K562 (cell line): Measurements from ENCODE around the gene PRKCB. TPM values are rescaled to one million over a fixed set of nuclear protein-coding genes. Genes with fewer than 3 reads are reported as not detected.

ENCODE experiments used
- ARNT ChIP-seq, 2 experiments: fragments of 450-650 bp; IDR thresholded peaks; 2 replicates each; pipeline ENCODE4 v1.6.1; 2016; ENCODE audit warnings: mild to moderate bottlenecking in 1 of 2
- CHD2 ChIP-seq: IDR thresholded peaks from 2 replicates; pipeline ENCODE4 v1.6.1; 2011; ENCODE audit warnings: low read depth, low read length
- EWSR1 ChIP-seq: fragments of 450-650 bp; IDR thresholded peaks from 2 replicates; pipeline ENCODE4 v1.6.1; 2018; ENCODE audit warnings: borderline replicate concordance, mild to moderate bottlenecking, low read depth, moderate library complexity; ENCODE audit not compliant: partially characterized antibody
- FOSL1 ChIP-seq: fragments of 200-800 bp; sonication (Bioruptor generic); conservative IDR thresholded peaks from 2 replicates; pipeline ENCODE4 v1.6.1; 2016; ENCODE audit warnings: missing genetic modification characterization, missing compliant biosample characterization
- FOXP1 ChIP-seq: sonication (generic); formaldehyde crosslinking; IDR thresholded peaks from 2 replicates; pipeline ENCODE4 v1.8.0; 2022; ENCODE audit warnings: mild to moderate bottlenecking, missing genetic modification reagents
- GABPB1 ChIP-seq: sonication (generic); formaldehyde crosslinking; IDR thresholded peaks from 2 replicates; pipeline ENCODE4 v1.8.0; 2022; ENCODE audit warnings: mild to moderate bottlenecking, missing genetic modification reagents
- GABPB2 ChIP-seq: fragments of 250-450 bp; sonication (Bioruptor Pico); conservative IDR thresholded peaks from 2 replicates; pipeline ENCODE4 v1.5.1; 2021; ENCODE audit warnings: mild to moderate bottlenecking
- HDGF ChIP-seq: fragments of 450-650 bp; IDR thresholded peaks from 2 replicates; pipeline ENCODE4 v1.6.1; 2016
- KAT8 ChIP-seq: fragments of 450-650 bp; IDR thresholded peaks from 2 replicates; pipeline ENCODE4 v1.6.1; 2016; ENCODE audit warnings: low read depth, mild to moderate bottlenecking
- PHB ChIP-seq: fragments of 250-450 bp; sonication (Bioruptor Pico); IDR thresholded peaks from 2 replicates; pipeline ENCODE4 v1.5.0; 2021
- POLR2A ChIP-seq: fragments of 450-650 bp; conservative IDR thresholded peaks from 2 replicates; pipeline ENCODE4 v1.6.1; 2016
- RBM22 ChIP-seq: fragments of 200-400 bp; formaldehyde crosslinking; IDR thresholded peaks from 2 replicates; pipeline ENCODE4 v1.6.1; 2018; ENCODE audit warnings: low read length, low read depth; ENCODE audit not compliant: poor library complexity, severe bottlenecking
- RBM25 ChIP-seq: fragments of 200-400 bp; formaldehyde crosslinking; IDR thresholded peaks from 2 replicates; pipeline ENCODE4 v1.6.1; 2018; ENCODE audit warnings: low read length, low read depth, moderate library complexity; ENCODE audit not compliant: severe bottlenecking
- TAF15 ChIP-seq: fragments of 200-400 bp; formaldehyde crosslinking; IDR thresholded peaks from 2 replicates; pipeline ENCODE4 v1.6.1; 2017; ENCODE audit warnings: mild to moderate bottlenecking, low read depth, low read length, moderate library complexity
- TOE1 ChIP-seq, 2 experiments: fragments of 450-650 bp in 1 of 2; sonication (generic) in 1 of 2; formaldehyde crosslinking in 1 of 2; IDR thresholded peaks; 2 replicates each; pipeline versions ENCODE4 v1.7.1 to v1.8.0; 2016 to 2022; ENCODE audit warnings: borderline replicate concordance in 2 of 2, mild to moderate bottlenecking in 2 of 2, antibody characterized with exemption in 1 of 2, inconsistent platforms in 1 of 2, low read depth in 1 of 2, missing genetic modification reagents in 1 of 2, moderate library complexity in 1 of 2
- ZBED1 ChIP-seq: IDR thresholded peaks from 2 replicates; pipeline ENCODE4 v1.6.1; 2014
- ZKSCAN8 ChIP-seq: fragments of 200-800 bp; sonication (Bioruptor generic); IDR thresholded peaks from 2 replicates; pipeline ENCODE4 v1.6.1; 2016; ENCODE audit warnings: missing genetic modification characterization, missing compliant biosample characterization
- ZNF316 ChIP-seq: fragments of 450-650 bp; IDR thresholded peaks from 2 replicates; pipeline ENCODE4 v1.6.1; 2016
- ZNF551 ChIP-seq: fragments of 250-450 bp; sonication (Bioruptor Pico); IDR thresholded peaks from 2 replicates; pipeline ENCODE4 v1.5.0; 2021; ENCODE audit warnings: mild to moderate bottlenecking, moderate library complexity
- ZNF75A ChIP-seq: fragments of 450-650 bp; formaldehyde crosslinking; IDR thresholded peaks from 2 replicates; pipeline ENCODE4 v1.4.0; 2020; ENCODE audit warnings: mild to moderate bottlenecking
- polyA plus RNA-seq, 8 experiments: library from polyadenylated mRNA; depleted of rRNA in 4 of 8; stranded (reverse) in 5 of 8; unstranded in 3 of 8; fragments of >200 nt; fragmentation: Nextera tagmentation in 2 of 8; fragmentation: Illumina TruSeq in 1 of 8; extraction: Ambion mirVana in 2 of 8; extraction: Trizol in 1 of 8; gene quantifications; 2 replicates each; pipeline versions ENCODE4 v1.2.1 to v1.2.3, GENCODE V29; 2011 to 2014; ENCODE audit warnings: inconsistent platforms in 1 of 8, missing spikeins in 1 of 8
- total RNA-seq, 7 experiments: library from RNA; depleted of rRNA in 6 of 7; stranded (reverse); fragments of >200 nt in 6 of 7; fragmentation: Illumina TruSeq in 2 of 7; extraction: Trizol in 2 of 7; gene quantifications; 2 replicates each; pipeline versions ENCODE4 v1.2.1 to v1.2.3, GENCODE V29; 2011 to 2021; ENCODE audit warnings: low replicate concordance in 1 of 7
- TF ChIP-seq, protein P1 (sequence below): fragments of 450-650 bp; conservative IDR thresholded peaks from 2 replicates; pipeline ENCODE4 v1.6.1; 2016; ENCODE audit warnings: missing genetic modification characterization, low read depth, mild to moderate bottlenecking, missing compliant biosample characterization, moderate library complexity
- TF ChIP-seq, protein P2 (sequence below): fragments of 450-650 bp; IDR thresholded peaks from 2 replicates; pipeline ENCODE4 v1.6.1; 2017; ENCODE audit warnings: antibody characterized with exemption, mild to moderate bottlenecking
- TF ChIP-seq, protein P3 (sequence below): fragments of 450-650 bp; conservative IDR thresholded peaks from 2 replicates; pipeline ENCODE4 v1.6.1; 2016; ENCODE audit warnings: missing genetic modification characterization, low read depth, mild to moderate bottlenecking, control low read depth, missing compliant biosample characterization

PRKCB gene
- total and polyA plus RNA-seq, 9 of the 15 experiments (the other 6 are each of a cell fraction or from before 2014, with no cell fraction given): 49.9 to 276 (median 148) TPM

DNA sequence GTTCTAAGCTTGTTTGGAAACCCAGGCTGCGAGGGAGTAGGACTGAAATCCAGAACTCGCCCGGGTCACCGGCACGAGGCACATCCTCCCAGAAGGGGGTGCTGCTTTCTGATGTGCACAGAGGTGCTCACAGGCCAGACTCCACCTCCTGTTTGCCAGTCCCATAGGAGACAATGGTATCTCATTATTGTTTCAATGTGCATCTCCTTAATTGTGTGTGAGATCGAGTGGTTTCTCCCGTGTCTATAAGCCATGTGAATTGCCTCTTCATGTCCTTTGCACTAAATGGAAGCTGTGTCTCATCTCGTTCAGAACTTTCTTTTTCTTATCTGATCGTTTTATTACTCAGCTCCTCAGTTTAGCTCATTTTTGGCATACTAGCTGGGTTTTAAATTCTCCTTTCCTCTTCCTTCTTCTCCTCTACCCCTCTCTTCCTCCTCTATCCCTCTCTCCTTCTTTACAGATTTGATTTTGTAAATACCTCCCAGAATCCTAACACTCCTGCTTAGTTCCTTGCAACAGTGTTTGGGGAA is 32.1 kb upstream of the PRKCB start (continued):
- TF ChIP-seq, protein P1, sequence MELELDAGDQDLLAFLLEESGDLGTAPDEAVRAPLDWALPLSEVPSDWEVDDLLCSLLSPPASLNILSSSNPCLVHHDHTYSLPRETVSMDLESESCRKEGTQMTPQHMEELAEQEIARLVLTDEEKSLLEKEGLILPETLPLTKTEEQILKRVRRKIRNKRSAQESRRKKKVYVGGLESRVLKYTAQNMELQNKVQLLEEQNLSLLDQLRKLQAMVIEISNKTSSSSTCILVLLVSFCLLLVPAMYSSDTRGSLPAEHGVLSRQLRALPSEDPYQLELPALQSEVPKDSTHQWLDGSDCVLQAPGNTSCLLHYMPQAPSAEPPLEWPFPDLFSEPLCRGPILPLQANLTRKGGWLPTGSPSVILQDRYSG: 0 out of 2 replicates have a peak, but pooled peaks have one; percentile 27
- TF ChIP-seq FOXP1 (CRISPR knock-in tag): no peak
- TF ChIP-seq KAT8: no peak
- peak; percentile 91 for TF ChIP-seq HDGF
- TF ChIP-seq ZNF551: no peak
- peak; percentile 16; the same call in 1 of the 2 replicates for TF ChIP-seq TOE1 (IDR thresholded peaks at IDR 0.05; ENCODE audit: borderline replicate concordance)
- TF ChIP-seq TOE1 (CRISPR knock-in tag; IDR thresholded peaks at IDR 0.05; ENCODE audit: borderline replicate concordance, low read depth): no peak
- no peak for TF ChIP-seq GABPB1 (CRISPR knock-in tag)
- no peak for TF ChIP-seq ZNF75A (CRISPR knock-in tag)
- TF ChIP-seq ZBED1: no peak
- TF ChIP-seq, protein P2, sequence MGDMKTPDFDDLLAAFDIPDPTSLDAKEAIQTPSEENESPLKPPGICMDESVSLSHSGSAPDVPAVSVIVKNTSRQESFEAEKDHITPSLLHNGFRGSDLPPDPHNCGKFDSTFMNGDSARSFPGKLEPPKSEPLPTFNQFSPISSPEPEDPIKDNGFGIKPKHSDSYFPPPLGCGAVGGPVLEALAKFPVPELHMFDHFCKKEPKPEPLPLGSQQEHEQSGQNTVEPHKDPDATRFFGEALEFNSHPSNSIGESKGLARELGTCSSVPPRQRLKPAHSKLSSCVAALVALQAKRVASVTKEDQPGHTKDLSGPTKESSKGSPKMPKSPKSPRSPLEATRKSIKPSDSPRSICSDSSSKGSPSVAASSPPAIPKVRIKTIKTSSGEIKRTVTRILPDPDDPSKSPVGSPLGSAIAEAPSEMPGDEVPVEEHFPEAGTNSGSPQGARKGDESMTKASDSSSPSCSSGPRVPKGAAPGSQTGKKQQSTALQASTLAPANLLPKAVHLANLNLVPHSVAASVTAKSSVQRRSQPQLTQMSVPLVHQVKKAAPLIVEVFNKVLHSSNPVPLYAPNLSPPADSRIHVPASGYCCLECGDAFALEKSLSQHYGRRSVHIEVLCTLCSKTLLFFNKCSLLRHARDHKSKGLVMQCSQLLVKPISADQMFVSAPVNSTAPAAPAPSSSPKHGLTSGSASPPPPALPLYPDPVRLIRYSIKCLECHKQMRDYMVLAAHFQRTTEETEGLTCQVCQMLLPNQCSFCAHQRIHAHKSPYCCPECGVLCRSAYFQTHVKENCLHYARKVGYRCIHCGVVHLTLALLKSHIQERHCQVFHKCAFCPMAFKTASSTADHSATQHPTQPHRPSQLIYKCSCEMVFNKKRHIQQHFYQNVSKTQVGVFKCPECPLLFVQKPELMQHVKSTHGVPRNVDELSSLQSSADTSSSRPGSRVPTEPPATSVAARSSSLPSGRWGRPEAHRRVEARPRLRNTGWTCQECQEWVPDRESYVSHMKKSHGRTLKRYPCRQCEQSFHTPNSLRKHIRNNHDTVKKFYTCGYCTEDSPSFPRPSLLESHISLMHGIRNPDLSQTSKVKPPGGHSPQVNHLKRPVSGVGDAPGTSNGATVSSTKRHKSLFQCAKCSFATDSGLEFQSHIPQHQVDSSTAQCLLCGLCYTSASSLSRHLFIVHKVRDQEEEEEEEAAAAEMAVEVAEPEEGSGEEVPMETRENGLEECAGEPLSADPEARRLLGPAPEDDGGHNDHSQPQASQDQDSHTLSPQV: peak; percentile 95
- no peak for TF ChIP-seq EWSR1
- TF ChIP-seq PHB: no peak
- no peak for TF ChIP-seq GABPB2 (CRISPR knock-in tag)
- TF ChIP-seq ZNF316: no peak
- no peak for TF ChIP-seq RBM22
- TF ChIP-seq ARNT (IDR thresholded peaks at IDR 0.05): peak; percentile 53 to 79; a peak in 3 of 4 replicates
- TF ChIP-seq RBM25: no peak
- TF ChIP-seq TAF15: no peak
- TF ChIP-seq POLR2A: no peak
- TF ChIP-seq, protein P3, sequence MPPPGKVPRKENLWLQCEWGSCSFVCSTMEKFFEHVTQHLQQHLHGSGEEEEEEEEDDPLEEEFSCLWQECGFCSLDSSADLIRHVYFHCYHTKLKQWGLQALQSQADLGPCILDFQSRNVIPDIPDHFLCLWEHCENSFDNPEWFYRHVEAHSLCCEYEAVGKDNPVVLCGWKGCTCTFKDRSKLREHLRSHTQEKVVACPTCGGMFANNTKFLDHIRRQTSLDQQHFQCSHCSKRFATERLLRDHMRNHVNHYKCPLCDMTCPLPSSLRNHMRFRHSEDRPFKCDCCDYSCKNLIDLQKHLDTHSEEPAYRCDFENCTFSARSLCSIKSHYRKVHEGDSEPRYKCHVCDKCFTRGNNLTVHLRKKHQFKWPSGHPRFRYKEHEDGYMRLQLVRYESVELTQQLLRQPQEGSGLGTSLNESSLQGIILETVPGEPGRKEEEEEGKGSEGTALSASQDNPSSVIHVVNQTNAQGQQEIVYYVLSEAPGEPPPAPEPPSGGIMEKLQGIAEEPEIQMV (tag): no peak
- TF ChIP-seq CHD2: no peak
- TF ChIP-seq ZKSCAN8 (CRISPR knock-in tag): no peak
- no peak for TF ChIP-seq FOSL1 (tag)
